Upper lobe of left lung (tissue), 4 donors: Measurements from ENCODE around the gene EYS.

Experiments used
- POLR2A ChIP-seq, 4 donors: fragments of 450-650 bp; IDR thresholded peaks; one replicate each; pipeline ENCODE4 v1.5.1; 2016 to 2017; ENCODE audit warnings: antibody characterized with exemption in 4 of 4, mild to moderate bottlenecking in 2 of 4
- TF ChIP-seq, protein P1 (sequence below), 6 experiments: fragments of 450-650 bp in 4 of 6; fragments of 200-600 bp in 2 of 6; sonication (generic) in 2 of 6; IDR thresholded peaks; one replicate each; pipeline ENCODE4 v1.5.1; 2016 to 2019; ENCODE audit warnings: antibody characterized with exemption in 6 of 6

DNA sequence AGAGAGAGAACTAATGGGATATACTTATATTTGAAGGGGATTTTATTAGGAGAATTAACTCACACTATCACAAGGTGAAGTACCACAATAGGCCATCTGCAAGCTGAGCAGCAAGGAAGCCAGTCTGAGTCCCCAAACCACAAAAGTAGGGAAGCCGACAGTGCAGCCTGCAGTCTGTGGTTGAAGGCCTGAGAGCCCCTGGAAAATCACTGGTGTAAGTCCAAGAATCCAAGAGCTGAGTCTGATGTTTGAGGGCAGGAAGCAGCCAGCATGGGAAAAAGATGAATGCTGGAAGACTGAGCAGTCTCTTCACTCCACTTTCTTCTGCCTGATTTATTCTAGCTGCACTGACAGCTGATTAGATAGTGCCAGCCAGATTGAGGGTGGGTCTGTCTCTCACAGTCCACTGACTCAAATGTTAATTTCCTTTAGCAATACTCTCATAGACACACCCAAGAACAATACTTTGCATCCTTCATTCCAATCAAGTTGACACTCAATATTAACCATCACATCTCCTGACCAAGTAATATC, 1247.5 kb downstream of the EYS start:
- no peak for TF ChIP-seq POLR2A (IDR thresholded peaks at IDR 0.05)
- TF ChIP-seq, protein P1, sequence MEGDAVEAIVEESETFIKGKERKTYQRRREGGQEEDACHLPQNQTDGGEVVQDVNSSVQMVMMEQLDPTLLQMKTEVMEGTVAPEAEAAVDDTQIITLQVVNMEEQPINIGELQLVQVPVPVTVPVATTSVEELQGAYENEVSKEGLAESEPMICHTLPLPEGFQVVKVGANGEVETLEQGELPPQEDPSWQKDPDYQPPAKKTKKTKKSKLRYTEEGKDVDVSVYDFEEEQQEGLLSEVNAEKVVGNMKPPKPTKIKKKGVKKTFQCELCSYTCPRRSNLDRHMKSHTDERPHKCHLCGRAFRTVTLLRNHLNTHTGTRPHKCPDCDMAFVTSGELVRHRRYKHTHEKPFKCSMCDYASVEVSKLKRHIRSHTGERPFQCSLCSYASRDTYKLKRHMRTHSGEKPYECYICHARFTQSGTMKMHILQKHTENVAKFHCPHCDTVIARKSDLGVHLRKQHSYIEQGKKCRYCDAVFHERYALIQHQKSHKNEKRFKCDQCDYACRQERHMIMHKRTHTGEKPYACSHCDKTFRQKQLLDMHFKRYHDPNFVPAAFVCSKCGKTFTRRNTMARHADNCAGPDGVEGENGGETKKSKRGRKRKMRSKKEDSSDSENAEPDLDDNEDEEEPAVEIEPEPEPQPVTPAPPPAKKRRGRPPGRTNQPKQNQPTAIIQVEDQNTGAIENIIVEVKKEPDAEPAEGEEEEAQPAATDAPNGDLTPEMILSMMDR (IDR thresholded peaks at IDR 0.05): no peak
